CD8-positive, alpha-beta memory T cell (primary cell): ENCODE data around the gene ARHGAP26. TPM values are rescaled to one million over a fixed set of nuclear protein-coding genes. Genes with fewer than 3 reads are reported as not detected.
"Not testable (repeated sequence)": the region's sequence is repeated elsewhere in the genome, so short reads cannot be mapped to it uniquely, and the experiment has no call there.

ENCODE experiments used
- CTCF ChIA-PET: fragments of 350-600 bp; sonication (Branson Sonifier 250); formaldehyde crosslinking; loops from one replicate; lab custom pipeline; 2021; ENCODE audit warnings: antibody characterized with exemption; lab: Charles Lee
- POLR2A ChIA-PET: fragments of 350-600 bp; sonication (Branson Sonifier 250); formaldehyde crosslinking; loops from one replicate; lab custom pipeline; 2021; ENCODE audit warnings: antibody characterized with exemption; lab: Charles Lee
- DNase-seq, 5 donors: peaks; one replicate each; pipeline versions ENCODE4 v3.0.0 to v3.0.0-alpha.2; 2020 to 2022; ENCODE audit warnings: mixed read lengths in 1 of 5
- H3K27ac ChIP-seq: one replicate; pipeline ENCODE4 v1.7.0; 2013; ENCODE audit warnings: low read depth, mild to moderate bottlenecking, low read length, moderate library complexity
- H3K27me3 ChIP-seq: 2 replicates; pipeline ENCODE4 v1.7.0; 2013; ENCODE audit warnings: low read length, mild to moderate bottlenecking; ENCODE audit not compliant: insufficient read depth, poor library complexity, severe bottlenecking
- H3K36me3 ChIP-seq: 2 replicates; pipeline ENCODE4 v1.7.0; 2013; ENCODE audit warnings: mild to moderate bottlenecking, low read length, moderate library complexity; ENCODE audit not compliant: insufficient read depth
- H3K4me1 ChIP-seq: 2 replicates; pipeline ENCODE4 v1.7.0; 2013; ENCODE audit warnings: mild to moderate bottlenecking, low read length, moderate library complexity; ENCODE audit not compliant: insufficient read depth
- H3K4me3 ChIP-seq: 2 replicates; pipeline ENCODE4 v1.7.0; 2013; ENCODE audit warnings: mild to moderate bottlenecking, low read length
- H3K9me3 ChIP-seq: 2 replicates; pipeline ENCODE4 v1.7.0; 2013; ENCODE audit warnings: mild to moderate bottlenecking, low read length
- H3K27ac Mint-ChIP-seq, 8 donors: one replicate each; pipeline ENCODE4 v1.8.0; 2020 to 2021; ENCODE audit warnings: mixed read lengths in 8 of 8, mild to moderate bottlenecking in 6 of 8, inconsistent platforms in 3 of 8, moderate library complexity in 3 of 8
- H3K27me3 Mint-ChIP-seq, 2 donors: one replicate each; pipeline ENCODE4 v1.8.0; 2020 to 2021; ENCODE audit warnings: mixed read lengths in 2 of 2, mild to moderate bottlenecking in 1 of 2, moderate library complexity in 1 of 2
- H3K36me3 Mint-ChIP-seq, 3 donors: one replicate each; pipeline ENCODE4 v1.8.0; 2020 to 2021; ENCODE audit warnings: mixed read lengths in 3 of 3, inconsistent platforms in 1 of 3, mild to moderate bottlenecking in 1 of 3
- H3K4me1 Mint-ChIP-seq, 3 donors: one replicate each; pipeline ENCODE4 v1.8.0; 2020 to 2021; ENCODE audit warnings: mixed read lengths in 3 of 3, inconsistent platforms in 1 of 3, mild to moderate bottlenecking in 1 of 3
- H3K4me3 Mint-ChIP-seq, 7 donors: one replicate each; pipeline ENCODE4 v1.8.0; 2020 to 2021; ENCODE audit warnings: mixed read lengths in 7 of 7, mild to moderate bottlenecking in 6 of 7, moderate library complexity in 4 of 7, inconsistent platforms in 2 of 7
- H3K9me3 Mint-ChIP-seq, 5 donors: one replicate each; pipeline ENCODE4 v1.8.0; 2020 to 2022; ENCODE audit warnings: mixed read lengths in 5 of 5, mild to moderate bottlenecking in 3 of 5, moderate library complexity in 2 of 5, inconsistent platforms in 1 of 5
- polyA plus RNA-seq: library from polyadenylated mRNA; unstranded; fragments of 300-500 nt; fragmentation: Illumina TruSeq; gene quantifications from one replicate; pipeline ENCODE4 v1.2.3, GENCODE V29; 2021
- total RNA-seq, 2 experiments: library from RNA; stranded (reverse); gene quantifications; one replicate each; pipeline ENCODE4 v1.2.3, GENCODE V29; 2021

The ARHGAP26 gene
- total and polyA plus RNA-seq, 3 experiments from 2014 or later = 16.7 to 37.1 (median 19.7) TPM

DNA sequence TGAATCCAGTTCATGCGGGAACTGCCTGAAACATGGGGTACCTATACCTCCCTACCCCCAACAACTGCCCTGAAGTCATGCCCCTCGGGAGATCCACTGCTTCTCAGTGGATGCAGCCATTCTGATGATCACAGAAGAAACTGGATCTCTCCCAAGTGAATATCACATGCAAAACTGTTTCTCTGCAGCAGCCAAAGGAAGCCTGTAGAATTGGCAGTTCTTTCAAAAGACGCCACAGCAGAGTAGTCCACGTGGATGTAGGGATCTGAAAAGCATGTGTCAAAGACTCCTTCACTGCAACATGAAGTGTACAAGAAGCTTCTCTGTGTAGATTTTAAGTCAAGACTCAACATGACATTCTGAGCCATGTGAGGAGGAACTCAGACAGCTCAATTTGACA is 346.6 kb downstream of the ARHGAP26 start:
- Mint-ChIP-seq H3K4me1 (peaks cover 36 to 48% (median 40%) of the 10 kb centered on the region in 3 donors), H3K4me3 (no peak overlapping the region), H3K27me3 (no peaks in the 10 kb centered on the region), H3K9me3 (no peaks in the 10 kb centered on the region), H3K27ac (peak overlapping the region in 1 of 8 donors; percentile 46), H3K36me3 (peaks cover 6 to 27% (median 19%) of the 10 kb centered on the region in 3 donors)
- H3K4me3 ChIP-seq = no peak overlapping the region
- H3K4me1 ChIP-seq = no peaks in the 10 kb centered on the region
- no peaks in the 10 kb centered on the region for H3K27me3 ChIP-seq
- H3K27ac ChIP-seq = no peak overlapping the region
- ChIA-PET POLR2A (no interaction called here), CTCF (no interaction called here)
- no peak for DNase-seq
- H3K36me3 ChIP-seq = no peaks in the 10 kb centered on the region
- H3K9me3 ChIP-seq = no peaks in the 10 kb centered on the region

DNA sequence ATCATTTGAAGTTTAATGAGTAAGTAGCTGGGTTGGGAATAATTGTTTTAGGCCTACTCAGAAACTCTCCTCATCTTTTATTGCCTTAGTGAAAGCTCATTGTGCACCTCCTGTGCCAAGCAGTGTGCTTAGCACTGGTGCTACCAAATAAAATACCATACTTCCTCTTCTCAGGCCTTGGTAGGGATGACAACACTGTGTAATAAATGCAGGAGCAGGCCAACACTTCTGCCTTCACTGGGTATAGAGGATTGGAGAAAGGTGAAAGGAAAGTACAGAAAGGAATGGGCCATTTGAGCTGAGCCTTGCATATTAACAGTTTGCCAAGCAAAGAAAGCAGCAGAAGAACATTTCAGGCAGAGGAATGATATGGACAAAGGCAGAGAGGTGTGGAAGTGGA is 347.6 kb downstream of the ARHGAP26 start:
- H3K27ac ChIP-seq = no peak overlapping the region
- Mint-ChIP-seq H3K9me3 (no peaks in the 10 kb centered on the region), H3K36me3 (peaks cover 4 to 36% (median 28%) of the 10 kb centered on the region in 3 donors), H3K27ac (peak overlapping the region in 4 of 8 donors; percentile 3 to 58 (median 30)), H3K27me3 (no peaks in the 10 kb centered on the region), H3K4me3 (no peak overlapping the region), H3K4me1 (peaks cover 36 to 48% (median 45%) of the 10 kb centered on the region in 3 donors)
- no peaks in the 10 kb centered on the region for H3K27me3 ChIP-seq
- no peaks in the 10 kb centered on the region for H3K36me3 ChIP-seq
- ChIA-PET POLR2A (no interaction called here), CTCF (interaction anchor here (0.5 kb wide), 1 partner anchor 1095 kb away, joined by 3 read pairs; no protein-coding TSS in a partner anchor)
- no peak for DNase-seq
- H3K4me1 ChIP-seq = no peaks in the 10 kb centered on the region
- no peak overlapping the region for H3K4me3 ChIP-seq
- no peaks in the 10 kb centered on the region for H3K9me3 ChIP-seq

DNA sequence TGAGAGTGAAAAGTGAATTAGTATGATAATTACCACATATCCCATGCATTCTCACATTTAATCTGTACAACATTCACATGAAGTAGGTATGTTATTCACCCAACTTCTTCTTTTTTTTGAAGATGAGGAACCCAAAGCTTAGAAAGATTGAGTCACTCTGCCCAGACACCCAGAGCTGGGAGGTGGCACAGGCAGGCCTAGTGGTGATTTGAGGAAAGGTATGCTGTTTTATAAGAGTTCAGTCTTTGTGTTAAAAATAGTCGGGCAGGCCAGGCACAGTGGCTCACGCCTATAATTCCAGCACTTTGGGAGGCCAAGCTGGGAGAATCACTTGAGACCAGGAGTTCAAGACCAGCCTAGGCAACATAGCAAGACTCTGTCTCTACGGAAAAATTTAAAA is 348.0 kb downstream of the ARHGAP26 start:
- Histone ChIP-seq H3K36me3 (no peaks in the 10 kb centered on the region), H3K27ac (no peak overlapping the region), H3K9me3 (no peaks in the 10 kb centered on the region), H3K4me3 (no peak overlapping the region), H3K27me3 (no peaks in the 10 kb centered on the region), H3K4me1 (no peaks in the 10 kb centered on the region)
- no peaks in the 10 kb centered on the region for H3K9me3 Mint-ChIP-seq
- CTCF ChIA-PET = interaction anchor here (0.5 kb wide), 1 partner anchor 1095 kb away, joined by 3 read pairs; no protein-coding TSS in a partner anchor
- H3K4me3 Mint-ChIP-seq = peak overlapping the region in 1 of 7 donors; percentile 64
- H3K27me3 Mint-ChIP-seq = no peaks in the 10 kb centered on the region
- peaks cover 4 to 39% (median 30%) of the 10 kb centered on the region in 3 donors for H3K36me3 Mint-ChIP-seq
- H3K4me1 Mint-ChIP-seq = peaks cover 36 to 46% (median 45%) of the 10 kb centered on the region in 3 donors
- no peak for DNase-seq
- POLR2A ChIA-PET = no interaction called here
- peak overlapping the region in 4 of 8 donors; percentile 3 to 33 (median 27) for H3K27ac Mint-ChIP-seq

- DNase-seq, H3K9me3 ChIP-seq, H3K36me3 ChIP-seq, CTCF ChIA-PET, H3K27ac ChIP-seq, H3K4me1 ChIP-seq, H3K27me3 Mint-ChIP-seq, H3K27me3 ChIP-seq, H3K9me3 Mint-ChIP-seq, H3K4me3 ChIP-seq, POLR2A ChIA-PET: not testable (repeated sequence)
- H3K4me1 Mint-ChIP-seq = peaks cover 35 to 45% (median 43%) of the 10 kb centered on the region in 3 donors
- peaks cover 4 to 37% (median 30%) of the 10 kb centered on the region in 3 donors for H3K36me3 Mint-ChIP-seq
- H3K27ac Mint-ChIP-seq = peak overlapping the region in 4 of 8 donors; percentile 2 to 78 (median 40)
- peak overlapping the region in 1 of 7 donors; percentile 10 for H3K4me3 Mint-ChIP-seq
Observed at GRCh38 chr5:143118818-143119217, 348.6 kb downstream of the ARHGAP26 start.

GRCh38 chr5:143119291-143119769 is 349.2 kb downstream of the ARHGAP26 start:
- POLR2A ChIA-PET = no interaction called here
- no peak for DNase-seq
- CTCF ChIA-PET = no interaction called here
- Mint-ChIP-seq H3K4me1 (peaks cover 35 to 45% (median 43%) of the 10 kb centered on the region in 3 donors), H3K27ac (peak overlapping the region in 1 of 8 donors; percentile 49), H3K27me3 (no peaks in the 10 kb centered on the region), H3K36me3 (peaks cover 4 to 40% (median 30%) of the 10 kb centered on the region in 3 donors), H3K9me3 (no peaks in the 10 kb centered on the region), H3K4me3 (no peak overlapping the region)
- no peak overlapping the region for H3K27ac ChIP-seq
- no peaks in the 10 kb centered on the region for H3K4me1 ChIP-seq
- H3K27me3 ChIP-seq = no peaks in the 10 kb centered on the region
- H3K9me3 ChIP-seq = no peaks in the 10 kb centered on the region
- no peaks in the 10 kb centered on the region for H3K36me3 ChIP-seq
- H3K4me3 ChIP-seq = no peak overlapping the region

GRCh38 chr5:143119881-143120341 is 349.7 kb downstream of the ARHGAP26 start:
- no peak overlapping the region for H3K4me3 Mint-ChIP-seq
- H3K9me3 ChIP-seq = no peaks in the 10 kb centered on the region
- H3K36me3 Mint-ChIP-seq = peaks cover 4 to 42% (median 30%) of the 10 kb centered on the region in 3 donors
- no peak overlapping the region for H3K4me3 ChIP-seq
- ChIA-PET CTCF (no interaction called here), POLR2A (no interaction called here)
- no peaks in the 10 kb centered on the region for H3K36me3 ChIP-seq
- H3K27ac ChIP-seq = no peak overlapping the region
- no peaks in the 10 kb centered on the region for H3K27me3 ChIP-seq
- H3K4me1 ChIP-seq = no peaks in the 10 kb centered on the region
- H3K27me3 Mint-ChIP-seq = no peaks in the 10 kb centered on the region
- no peaks in the 10 kb centered on the region for H3K9me3 Mint-ChIP-seq
- H3K4me1 Mint-ChIP-seq = peaks cover 37 to 49% (median 44%) of the 10 kb centered on the region in 3 donors
- no peak for DNase-seq
- H3K27ac Mint-ChIP-seq = peak overlapping the region in 2 of 8 donors; percentile 8 to 23

DNA sequence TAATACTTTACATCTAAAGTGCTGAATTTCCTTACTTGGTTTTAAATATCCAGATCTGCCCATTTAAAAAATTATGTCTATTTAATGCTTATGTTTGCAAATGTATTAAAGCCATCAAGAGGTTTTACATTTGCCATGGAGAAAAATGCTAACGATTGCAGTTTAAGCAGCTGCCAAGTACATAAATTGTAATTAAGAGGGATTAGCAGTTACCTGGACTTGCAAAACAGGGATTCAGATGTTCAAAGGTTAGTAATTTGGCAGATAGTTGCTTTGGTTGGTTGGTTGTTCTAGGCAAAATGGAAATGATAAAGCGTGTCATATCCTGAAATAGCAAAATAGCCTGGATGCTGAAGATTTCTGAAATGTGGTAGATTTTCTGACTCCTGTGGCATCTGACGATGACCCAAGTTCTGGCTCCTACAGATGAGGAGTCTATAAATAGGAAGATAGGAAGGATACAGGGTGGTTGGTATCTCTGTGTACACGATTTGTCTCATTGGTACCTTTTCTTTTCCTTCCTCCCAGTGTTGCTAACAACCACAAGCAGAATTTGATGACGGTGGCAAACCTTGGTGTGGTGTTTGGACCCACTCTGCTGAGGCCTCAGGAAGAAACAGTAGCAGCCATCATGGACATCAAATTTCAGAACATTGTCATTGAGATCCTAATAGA is 350.4 kb downstream of the ARHGAP26 start:
- no peaks in the 10 kb centered on the region for H3K9me3 ChIP-seq
- peaks cover 41 to 54% (median 46%) of the 10 kb centered on the region in 3 donors for H3K4me1 Mint-ChIP-seq
- ChIA-PET POLR2A (no interaction called here), CTCF (no interaction called here)
- H3K36me3 ChIP-seq = no peaks in the 10 kb centered on the region
- H3K9me3 Mint-ChIP-seq = no peaks in the 10 kb centered on the region
- no peaks in the 10 kb centered on the region for H3K27me3 ChIP-seq
- peak overlapping the region in 2 of 7 donors; percentile 1 to 13 for H3K4me3 Mint-ChIP-seq
- no peaks in the 10 kb centered on the region for H3K4me1 ChIP-seq
- H3K4me3 ChIP-seq = no peak overlapping the region
- peak overlapping the region in 7 of 8 donors; percentile 7 to 80 (median 61) for H3K27ac Mint-ChIP-seq
- DNase-seq = no peak
- no peak overlapping the region for H3K27ac ChIP-seq
- no peaks in the 10 kb centered on the region for H3K27me3 Mint-ChIP-seq
- peaks cover 4 to 43% (median 32%) of the 10 kb centered on the region in 3 donors for H3K36me3 Mint-ChIP-seq

- Histone ChIP-seq H3K36me3 (no peaks in the 10 kb centered on the region), H3K9me3 (no peaks in the 10 kb centered on the region), H3K4me1 (no peaks in the 10 kb centered on the region), H3K4me3 (no peak overlapping the region), H3K27ac (no peak overlapping the region), H3K27me3 (no peaks in the 10 kb centered on the region)
- H3K27me3 Mint-ChIP-seq = no peaks in the 10 kb centered on the region
- H3K4me1 Mint-ChIP-seq = peaks cover 42 to 54% (median 49%) of the 10 kb centered on the region in 3 donors
- H3K27ac Mint-ChIP-seq = peak overlapping the region in 7 of 8 donors; percentile 7 to 80 (median 61)
- no peaks in the 10 kb centered on the region for H3K9me3 Mint-ChIP-seq
- peaks cover 4 to 43% (median 28%) of the 10 kb centered on the region in 3 donors for H3K36me3 Mint-ChIP-seq
- H3K4me3 Mint-ChIP-seq = peak overlapping the region in 2 of 7 donors; percentile 1 to 13
- DNase-seq = peak in 2 of 5 donors; percentile 37 to 49
- ChIA-PET POLR2A (no interaction called here), CTCF (no interaction called here)
Observed at GRCh38 chr5:143121135-143121475, 350.9 kb downstream of the ARHGAP26 start.
